Fibroblast of skin of back (primary cell): ENCODE measurements around the gene RAD51B.

Experiments
- DNase-seq: peaks from one replicate; pipeline ENCODE4 v3.0.0-alpha.2; 2013

Gene RAD51B

DNA sequence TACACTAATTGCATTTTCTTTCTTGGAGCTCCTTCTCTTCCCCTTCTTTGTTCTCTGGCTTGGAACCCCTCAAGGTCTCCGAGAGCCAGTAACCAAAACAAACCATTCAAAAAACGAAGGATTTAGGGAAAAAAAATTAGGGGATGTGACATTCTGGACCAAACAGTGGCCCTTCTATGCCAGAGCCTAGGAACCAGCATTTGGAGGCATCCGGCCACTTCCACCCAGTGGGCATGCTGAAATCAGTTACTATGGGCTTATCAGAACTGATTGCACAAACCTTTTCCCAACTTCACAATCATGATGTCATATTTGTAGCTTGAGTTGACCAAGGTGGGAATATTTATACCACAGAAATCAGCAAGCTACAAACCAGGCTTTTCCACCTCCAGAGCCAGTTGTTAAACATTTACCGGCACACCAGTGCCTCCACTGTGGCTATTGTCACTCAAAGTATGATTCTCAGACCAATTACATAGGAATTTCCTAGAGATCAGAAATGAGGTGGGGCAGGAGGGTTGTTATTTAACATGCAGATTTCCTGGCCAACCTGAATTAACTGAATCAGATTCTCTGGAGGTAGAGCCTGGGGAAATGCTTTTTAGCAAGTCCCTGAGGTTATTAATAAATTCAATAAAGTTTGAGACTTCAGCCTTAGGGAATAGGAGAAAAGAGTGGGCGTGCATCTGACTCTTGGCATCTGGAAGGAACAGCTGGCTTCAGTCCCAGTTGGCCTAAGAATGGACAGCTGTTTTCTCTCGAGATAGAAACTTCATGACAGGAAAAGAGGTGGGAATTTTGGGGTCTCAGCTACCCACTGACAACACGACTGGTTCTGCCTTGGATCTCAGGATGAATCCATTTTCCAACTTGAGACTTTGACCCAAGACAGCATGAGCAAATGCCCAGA is 699.4 kb downstream of the RAD51B start:
- no peak for DNase-seq

DNA sequence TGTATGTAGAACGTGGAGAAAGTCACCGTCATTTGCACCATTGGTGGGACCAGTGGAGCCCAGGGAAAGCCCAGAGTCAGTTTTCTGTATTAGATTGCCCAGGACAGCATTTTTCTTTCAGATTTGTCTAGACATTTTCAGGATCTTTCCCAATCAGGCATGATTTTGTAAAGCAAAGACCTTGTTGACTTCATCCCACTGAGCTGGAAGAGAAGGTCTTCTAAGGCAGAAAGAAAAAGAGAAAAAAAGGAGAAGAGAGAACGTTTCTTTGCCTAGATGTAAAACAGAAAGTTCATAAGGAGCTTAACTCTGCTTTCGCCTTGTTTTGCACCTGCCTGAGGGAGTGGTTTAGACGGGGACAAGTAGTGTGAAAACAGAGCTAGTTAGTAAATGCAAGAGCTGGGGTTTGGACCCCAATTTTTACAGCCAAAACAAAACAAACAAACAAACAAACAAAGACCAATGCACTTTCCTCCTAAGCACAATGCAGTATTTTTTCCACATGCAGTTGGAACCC is 700.1 kb downstream of the RAD51B start:
- DNase-seq: no peak

DNA sequence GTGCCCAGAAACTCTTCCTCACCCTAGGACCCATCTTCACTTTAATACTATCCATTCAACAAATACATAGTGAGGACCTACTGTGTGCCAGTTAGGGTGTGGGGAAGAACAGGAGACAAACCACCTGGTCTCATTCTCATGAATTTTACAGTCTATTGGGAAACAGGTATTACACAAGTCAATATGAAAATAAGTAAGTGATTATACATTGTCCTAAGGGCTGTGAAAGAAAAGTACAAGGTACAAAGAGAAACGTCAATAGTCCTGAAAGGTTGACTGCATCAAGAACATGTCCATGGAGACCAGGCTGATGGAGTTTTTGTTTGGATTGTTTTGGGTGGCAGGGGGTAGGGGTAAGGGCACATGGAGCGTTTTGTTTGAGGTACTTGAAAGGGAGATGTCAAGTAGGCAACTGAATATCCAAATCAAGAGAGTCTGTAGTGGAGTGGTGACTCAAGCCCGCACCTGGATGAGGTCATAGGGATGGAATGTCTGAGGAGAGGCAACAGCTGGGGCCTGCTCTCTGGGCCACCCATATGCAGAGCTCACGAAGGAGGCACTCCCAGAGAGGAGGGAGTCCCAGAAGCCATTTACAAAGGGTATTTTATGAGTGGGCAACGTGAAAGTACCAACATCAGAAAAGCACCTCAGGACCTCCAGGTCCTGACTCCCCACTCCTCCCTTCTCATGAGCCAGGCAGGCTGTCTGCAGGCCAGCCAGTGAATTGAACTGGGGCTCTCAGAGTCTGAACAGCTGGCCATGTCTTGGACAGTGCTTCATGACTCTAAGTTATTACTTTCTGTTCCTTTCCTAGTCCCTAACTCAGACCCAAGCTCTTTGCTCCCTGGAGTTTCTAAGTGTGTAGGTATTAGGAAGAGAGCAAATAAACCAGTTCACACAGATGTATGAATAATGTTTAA is 701.3 kb downstream of the RAD51B start:
- no peak for DNase-seq

DNA sequence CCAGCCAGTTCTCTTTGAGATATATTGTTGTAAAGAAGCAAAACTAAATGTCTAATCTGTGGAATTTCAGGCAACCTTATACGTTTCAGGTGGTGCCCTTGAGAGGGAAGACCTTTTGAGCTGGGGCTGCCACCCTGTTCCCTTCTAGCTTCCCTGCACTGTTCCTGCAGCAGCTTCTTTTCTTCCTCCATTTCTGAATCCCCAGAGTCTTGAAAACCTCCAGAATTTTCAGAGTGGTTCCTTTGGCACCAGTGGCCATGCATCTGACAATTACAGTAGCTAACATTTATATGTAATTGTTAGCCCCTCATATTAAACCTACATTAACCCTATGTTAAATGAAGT is 702.0 kb downstream of the RAD51B start:
- no peak for DNase-seq

DNA sequence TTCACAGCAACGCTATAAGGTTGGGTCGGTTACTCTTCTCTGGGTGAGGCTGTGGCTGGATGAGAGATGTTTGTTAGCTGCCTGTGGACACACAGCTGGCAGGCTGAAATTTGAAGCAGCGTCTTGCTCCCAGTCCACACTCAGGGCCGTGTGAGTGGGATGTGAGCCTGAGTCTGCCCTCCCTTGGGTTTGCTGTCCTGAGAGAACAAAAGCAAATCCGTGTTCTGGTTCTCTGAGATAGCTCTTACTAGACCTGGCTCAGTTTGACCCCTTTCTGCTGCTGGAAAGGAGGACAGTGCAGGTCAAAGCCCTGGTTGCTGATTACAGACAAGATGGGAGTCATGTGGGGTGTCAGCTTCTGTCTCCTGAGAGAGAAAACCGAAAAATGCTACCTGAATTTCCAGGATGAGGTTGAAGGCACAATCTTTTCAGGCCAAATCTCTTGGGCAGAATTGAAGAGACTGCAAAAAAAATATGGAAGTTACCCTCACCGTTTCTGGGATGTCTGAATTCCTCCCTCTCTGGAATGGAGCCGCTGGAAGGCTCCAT is 702.5 kb downstream of the RAD51B start:
- DNase-seq: no peak

DNA sequence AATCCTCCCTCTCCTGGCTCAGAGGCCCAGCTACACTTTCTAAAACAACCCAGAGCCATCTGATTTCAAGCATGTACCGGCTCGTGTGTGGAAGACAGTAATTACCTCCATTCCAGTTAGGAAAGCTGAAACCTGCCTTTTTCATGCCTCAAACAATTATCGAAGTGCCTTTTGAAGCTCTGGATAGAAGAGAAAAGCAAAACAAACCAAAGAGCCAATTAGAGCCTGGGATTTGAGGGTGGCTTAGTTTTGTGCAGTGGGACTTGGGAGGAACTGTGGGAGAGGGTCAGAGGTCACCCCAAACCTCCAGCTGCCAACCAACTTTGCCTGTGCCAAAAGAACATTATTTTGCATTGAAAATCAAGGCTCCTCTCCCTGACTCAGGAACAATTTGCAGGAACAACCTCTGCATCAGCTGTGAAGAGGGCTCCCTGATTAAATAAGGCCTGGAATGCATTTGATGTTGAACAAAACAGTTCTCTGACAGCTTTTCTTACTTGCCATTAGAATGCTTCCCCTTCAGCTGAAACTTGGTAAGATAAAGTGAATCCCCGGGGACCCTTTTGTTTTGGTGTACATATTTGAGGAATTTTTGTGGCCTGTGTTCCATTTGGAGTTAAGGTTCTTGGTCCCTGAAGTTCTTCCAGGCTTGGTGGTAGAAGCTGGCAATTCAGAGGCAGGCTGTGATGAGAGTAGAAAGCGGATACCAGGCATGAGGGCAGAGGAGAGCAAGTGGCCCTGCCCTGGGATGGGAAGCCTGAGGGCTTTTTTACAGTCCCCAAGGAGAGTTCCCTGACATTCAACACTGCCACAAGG is 703.1 kb downstream of the RAD51B start:
- DNase-seq: peak; percentile 93

DNA sequence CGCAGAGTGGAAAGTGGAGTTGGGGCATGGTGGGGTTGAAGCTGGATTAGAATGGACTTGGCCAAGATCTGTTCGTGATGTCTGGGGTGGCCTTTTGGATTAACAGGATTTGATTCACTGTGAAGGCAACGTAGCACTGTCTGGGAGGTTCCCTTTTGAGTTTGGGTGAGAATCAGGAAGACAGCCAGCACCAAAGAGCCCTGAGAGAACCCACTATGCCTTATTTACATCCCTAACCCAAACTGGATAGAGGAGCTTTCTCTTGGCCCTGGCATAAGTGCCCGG is 703.7 kb downstream of the RAD51B start:
- no peak for DNase-seq

DNA sequence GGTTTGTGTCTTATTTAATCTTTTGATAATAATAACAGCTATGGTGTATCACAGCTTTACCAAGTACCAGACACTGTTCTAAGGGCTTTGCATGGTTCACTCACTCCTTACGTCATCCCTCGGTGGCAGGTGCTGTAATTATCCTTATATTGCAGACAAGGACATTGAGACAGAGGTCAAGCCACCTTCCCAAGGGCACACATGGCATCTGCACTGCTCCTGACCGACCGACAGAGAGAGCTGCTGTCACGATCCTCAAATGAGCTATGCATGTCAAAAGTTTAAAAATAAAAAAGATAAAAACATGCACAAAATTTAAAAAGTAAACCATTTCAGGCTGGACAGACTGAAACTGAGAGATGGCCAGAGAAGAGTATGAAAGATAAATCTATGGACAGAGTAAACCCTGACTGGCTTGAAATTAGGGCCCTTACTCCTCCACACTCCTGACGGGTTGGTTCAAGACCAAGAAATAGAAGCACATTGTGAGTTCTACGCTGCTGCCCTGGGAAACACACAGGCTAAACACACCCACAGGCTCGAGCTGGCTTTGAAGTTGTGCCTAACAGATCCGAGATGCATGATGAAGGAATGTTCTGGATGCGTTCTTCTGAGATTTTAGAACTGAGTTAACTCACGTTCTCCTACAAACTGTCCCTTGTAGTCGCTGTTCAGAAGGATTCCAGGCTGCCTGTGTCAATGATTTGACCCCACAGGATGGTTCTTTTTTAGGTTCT is 704.6 kb downstream of the RAD51B start:
- no peak for DNase-seq

DNA sequence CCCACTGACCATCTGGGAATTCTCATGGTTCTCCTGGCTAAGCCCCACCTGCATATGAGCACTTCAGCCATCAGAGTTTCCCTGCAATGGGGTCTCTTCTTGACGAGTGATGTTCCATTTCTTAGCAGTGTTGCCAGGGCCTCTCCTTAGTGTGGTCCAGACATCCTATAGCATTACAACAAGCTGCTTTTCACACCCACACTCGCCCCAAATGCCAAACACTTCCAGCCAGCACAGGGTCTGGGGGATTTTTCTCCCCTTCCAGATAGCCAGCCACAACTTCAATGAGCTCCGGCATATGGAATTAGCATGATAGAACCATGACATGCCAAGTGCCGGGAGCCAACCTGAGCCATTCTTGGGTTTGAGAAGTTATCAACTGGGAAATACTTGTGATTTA is 705.9 kb downstream of the RAD51B start:
- no peak for DNase-seq

DNA sequence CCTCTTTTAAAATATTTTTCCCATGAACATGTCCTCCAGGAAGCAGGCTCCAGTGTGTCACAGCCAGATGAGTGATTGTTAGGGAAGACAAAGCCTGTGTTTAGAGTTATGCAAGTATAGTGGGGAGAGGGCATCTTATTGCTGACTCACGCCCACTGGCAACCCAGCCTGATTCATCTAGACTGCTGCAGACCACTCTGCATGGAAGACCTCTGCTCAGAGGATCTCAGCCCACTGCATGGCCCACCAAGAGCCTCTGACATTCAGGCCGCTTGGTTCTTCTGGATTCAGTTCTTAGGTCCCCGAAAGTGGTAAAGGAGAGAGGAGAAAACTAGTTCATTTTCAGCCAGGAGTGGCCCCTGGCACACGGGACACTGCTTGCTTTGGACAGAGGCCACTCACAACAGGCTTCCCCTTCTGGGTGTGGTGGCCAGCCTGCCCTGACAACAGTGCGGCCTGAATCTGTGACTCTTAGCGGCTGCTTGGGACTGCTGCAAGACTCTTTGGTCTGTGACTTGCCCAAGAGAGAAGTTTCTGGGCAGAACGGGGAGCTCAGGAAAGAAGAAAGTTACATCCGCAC is 707.0 kb downstream of the RAD51B start:
- DNase-seq: peak; percentile 63

DNA sequence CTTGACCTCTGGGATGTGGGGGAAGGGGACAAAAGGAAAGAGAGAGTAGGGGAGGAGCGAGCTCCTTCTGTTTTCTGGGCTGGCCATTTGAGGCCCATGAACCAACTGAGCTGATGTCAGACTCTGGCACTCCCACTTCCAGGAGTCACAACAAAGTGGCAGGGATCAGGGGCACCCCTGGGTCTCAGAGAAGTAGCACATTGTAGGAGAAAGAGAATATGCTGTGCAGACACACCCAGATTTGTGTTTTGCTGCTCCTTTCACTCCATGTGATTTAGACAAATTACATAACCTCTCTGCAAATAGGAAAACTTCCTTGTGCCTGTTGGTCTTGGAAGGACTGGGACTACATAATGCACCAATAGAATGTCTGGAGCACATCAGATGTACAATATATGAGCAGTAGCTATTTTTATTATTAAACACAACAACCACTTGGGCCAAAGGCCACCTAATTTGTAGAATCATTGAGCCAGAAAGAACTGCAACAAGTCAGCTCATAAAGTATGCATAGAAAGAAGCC is 707.8 kb downstream of the RAD51B start:
- no peak for DNase-seq

DNA sequence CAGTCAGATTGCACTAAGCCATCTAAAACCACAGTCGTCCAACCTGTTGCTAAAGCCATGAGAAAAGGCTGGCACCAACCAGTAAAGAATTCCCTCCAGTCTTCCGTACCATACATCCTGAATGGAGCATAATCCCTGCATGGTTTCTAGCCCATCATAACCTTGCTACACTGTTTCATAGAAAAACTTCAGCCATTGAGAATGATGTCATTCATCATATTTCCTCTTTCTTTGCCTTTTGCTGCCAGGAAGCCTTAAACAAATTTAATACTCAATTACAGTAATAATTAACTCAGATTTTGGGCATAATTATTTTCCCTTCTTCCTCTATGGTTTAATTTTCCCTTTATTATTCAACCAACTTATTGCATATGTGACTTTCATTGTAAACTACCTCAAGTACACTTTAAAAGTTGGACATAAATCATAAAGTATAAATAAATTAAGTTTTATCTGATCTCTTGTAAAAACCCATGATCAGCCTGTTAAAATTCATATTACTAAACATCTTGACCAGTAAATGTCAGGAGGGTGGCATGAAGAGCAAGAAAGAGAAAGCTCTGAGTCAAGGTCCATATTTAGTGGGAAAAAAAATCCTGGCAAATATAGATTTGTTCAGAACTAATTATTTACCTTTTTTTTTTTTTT is 708.6 kb downstream of the RAD51B start:
- no peak for DNase-seq

DNA sequence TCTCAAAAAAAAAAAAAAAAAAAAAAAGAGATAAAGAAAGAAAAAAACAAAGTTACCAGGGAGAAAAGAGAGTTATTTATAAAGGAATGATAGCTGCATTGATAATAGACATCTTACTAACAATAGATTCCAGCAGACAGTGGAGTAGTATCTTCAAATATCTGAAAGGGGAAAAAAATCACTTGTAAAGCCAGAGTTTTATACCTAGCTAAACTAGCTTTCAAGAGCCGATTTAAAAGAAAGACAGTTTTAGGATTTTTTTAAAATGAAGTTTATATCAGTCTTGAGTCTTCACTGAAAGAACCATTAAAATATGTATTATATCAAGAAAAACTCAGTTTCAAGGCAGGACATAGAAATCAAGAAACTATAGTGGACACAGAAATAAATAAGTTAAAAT is 710.9 kb downstream of the RAD51B start:
- no peak for DNase-seq

DNA sequence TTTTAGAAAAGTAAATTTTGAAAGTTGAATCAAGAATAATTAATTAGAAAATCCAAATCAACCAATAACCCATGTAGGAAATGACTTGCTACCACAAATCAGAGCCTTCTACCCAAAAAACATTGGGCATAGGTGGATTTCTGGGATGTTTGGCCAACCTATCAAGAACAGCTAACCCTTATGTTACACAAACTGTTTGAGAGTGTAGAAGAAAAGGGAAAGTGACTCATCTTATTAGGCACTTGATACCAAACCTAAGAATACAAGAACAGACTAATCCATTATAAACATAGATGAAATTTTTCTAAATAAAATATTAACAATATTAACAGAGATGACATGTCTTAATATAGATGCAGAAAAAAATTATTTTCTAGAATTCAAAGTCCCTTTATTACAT is 712.9 kb downstream of the RAD51B start:
- no peak for DNase-seq

DNA sequence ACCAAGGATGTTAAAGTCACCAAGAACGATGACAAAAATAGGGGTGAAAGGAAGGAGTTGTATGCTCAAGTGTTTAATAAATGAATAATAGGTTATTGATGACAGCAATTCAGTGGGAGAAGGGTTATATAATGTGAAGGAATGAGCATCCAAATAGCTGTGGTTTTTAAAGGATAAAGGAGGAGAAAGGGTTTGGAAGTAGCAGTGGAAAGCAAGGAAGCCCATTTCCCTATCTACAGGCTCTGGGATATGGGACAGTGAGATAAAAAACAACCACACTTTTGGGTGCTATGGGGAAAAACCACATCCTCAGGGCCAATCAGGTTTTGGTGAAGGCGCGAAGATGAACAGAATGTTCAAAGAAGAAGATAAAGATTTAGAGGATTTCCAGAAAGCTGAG is 714.7 kb downstream of the RAD51B start:
- DNase-seq: no peak

DNA sequence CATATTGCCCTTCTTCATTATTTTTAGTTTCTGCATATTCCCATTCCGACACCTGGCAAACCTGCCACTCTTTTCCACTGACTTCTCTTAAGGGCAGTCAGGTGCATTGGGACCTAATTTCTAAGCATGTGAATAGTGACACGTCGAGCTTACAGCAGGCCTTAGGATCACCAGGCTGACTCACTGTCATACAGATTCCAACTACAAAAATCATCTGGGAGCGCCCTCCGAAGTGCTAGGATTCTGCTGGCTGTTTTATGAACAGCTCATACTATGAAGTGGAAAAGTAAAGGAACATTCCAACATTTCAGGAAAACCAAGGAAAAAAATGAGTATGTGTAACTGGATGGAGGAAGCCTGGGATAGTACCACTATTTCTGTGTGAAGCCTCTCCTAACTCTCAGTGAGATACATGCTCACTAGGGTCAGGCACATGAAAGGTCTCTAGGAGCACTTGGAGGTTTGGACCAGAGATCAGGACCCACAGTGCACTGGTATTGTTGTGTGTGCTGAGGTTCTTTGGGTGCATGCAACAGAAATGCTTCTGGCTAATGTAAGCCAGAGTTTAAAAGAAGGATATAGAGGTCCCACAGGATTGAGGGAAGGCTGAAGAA is 715.9 kb downstream of the RAD51B start:
- DNase-seq: peak; percentile 97

DNA sequence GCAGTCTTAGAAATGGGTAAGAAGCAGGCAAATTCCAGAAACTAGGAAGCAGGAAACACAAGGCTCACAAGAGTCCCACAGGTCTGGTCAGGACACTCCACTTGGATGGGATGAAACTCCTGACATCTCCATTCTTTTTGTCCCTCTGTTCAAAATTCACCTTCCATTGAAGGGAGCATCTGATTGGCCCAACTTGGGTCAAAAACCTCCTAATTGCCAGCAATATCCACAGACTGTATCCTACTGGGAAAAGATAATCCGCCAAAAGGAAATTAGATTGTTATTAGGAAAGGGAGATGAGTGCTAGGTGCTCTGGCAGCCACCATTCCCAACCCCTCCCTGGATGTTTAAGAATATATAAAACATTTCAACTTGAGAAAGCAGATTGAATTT is 716.4 kb downstream of the RAD51B start:
- DNase-seq: no peak

DNA sequence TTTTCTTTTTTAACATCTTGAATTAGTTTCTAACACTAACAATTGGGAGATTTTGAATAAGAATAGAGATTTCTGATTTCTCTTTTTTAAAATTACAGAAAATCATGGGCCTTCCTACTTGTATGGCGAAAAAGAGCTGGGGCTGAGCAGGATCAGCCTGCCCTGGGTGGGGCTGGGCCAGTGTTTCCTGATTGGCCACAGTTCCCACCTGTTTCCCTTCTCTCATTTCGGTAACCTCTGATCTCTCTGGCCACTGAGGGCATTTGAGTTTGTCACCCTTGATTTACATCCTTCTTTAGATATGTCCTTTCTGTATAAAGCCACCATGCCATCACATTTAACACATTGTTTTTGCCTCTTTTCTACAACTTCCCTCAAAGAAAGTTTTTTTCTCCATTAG is 719.1 kb downstream of the RAD51B start:
- DNase-seq: no peak

DNA sequence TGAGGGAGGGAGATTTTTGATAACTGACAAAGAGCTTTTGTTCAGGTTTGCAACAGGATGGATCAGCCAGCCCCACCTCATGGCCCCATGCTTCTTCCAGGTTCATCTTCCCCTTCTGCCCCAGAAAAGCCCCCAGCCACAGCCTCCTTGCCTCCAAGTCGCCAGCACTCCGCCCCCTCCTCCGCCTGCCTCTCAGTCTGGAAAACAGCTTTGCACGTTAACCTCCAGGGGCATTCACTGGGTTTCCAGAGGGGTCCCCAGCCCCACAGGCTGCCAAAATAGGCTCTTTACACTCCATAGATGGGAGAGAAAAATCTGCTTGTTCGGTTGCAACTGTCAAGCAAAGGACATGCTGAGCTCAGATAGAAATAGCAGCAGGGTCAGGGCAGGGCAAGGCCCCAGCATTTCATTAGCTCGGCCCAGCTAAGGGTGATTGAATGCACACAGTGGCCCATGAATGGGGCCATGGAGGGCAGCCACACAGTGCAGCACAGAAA is 719.7 kb downstream of the RAD51B start:
- no peak for DNase-seq

DNA sequence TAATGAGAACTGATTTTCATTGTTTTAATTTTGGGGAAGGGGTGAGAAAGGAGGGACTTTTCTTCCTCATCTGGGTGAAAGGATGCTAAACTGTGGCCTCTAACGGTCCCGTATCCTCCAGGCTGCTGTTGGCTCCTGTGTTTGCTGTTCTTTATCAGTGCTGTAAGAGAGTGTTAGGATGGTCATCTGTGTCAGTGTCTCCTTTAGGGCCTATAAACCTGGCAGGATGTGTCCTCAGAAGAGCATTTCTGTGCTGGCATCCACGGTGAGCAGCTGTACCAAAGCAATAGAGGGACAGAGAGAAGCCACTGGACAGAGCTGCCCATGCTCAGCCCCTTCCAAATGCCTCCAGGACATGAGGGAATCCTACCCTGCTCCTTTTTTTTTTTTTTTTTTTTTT is 720.2 kb downstream of the RAD51B start:
- DNase-seq: no peak
